Amygdala (tissue), 56 donors: ENCODE data around the gene FOXP4.

Experiments used
- DNase-seq, 56 donors: peaks; one replicate each; lab custom pipeline; 2025; lab: John Stamatoyannopoulos, UW

Gene FOXP4

GRCh38 chr6:41579088-41579610 is 33.0 kb downstream of the FOXP4 start:
- no peak for DNase-seq

- no peak for DNase-seq
Measured at GRCh38 chr6:41580690-41581089, 34.5 kb downstream of the FOXP4 start.

GRCh38 chr6:41581381-41581991 is 35.3 kb downstream of the FOXP4 start:
- DNase-seq, result peak in 3 of 56 donors; percentile 7 to 60 (median 8)

GRCh38 chr6:41582540-41582939 is 36.4 kb downstream of the FOXP4 start:
- no peak for DNase-seq

- DNase-seq, result no peak
Measured at GRCh38 chr6:41583565-41583964, 37.4 kb downstream of the FOXP4 start.

- DNase-seq, result no peak
Measured at GRCh38 chr6:41584205-41584604, 38.0 kb downstream of the FOXP4 start.

- DNase-seq, result peak in 1 of 56 donors; percentile 33
Measured at GRCh38 chr6:41584668-41585205, 38.6 kb downstream of the FOXP4 start.

GRCh38 chr6:41585605-41586004 is 39.4 kb downstream of the FOXP4 start:
- no peak for DNase-seq

GRCh38 chr6:41586252-41587007 is 40.2 kb downstream of the FOXP4 start:
- DNase-seq, result peak in 40 of 56 donors; percentile 10 to 77 (median 44)

GRCh38 chr6:41587131-41587879 is 41.1 kb downstream of the FOXP4 start:
- DNase-seq, result peak in 2 of 56 donors; percentile 49 to 61

GRCh38 chr6:41588111-41588510 is 41.9 kb downstream of the FOXP4 start:
- DNase-seq, result peak in 8 of 56 donors; percentile 13 to 42 (median 26)

GRCh38 chr6:41589223-41589622 is 43.0 kb downstream of the FOXP4 start:
- peak in 10 of 56 donors; percentile 9 to 31 (median 21) for DNase-seq

- DNase-seq, result no peak
Measured at GRCh38 chr6:41589636-41590622, 43.7 kb downstream of the FOXP4 start.

- DNase-seq, result no peak
Measured at GRCh38 chr6:41591122-41591521, 44.9 kb downstream of the FOXP4 start.

GRCh38 chr6:41591859-41592502 is 45.8 kb downstream of the FOXP4 start:
- DNase-seq, result peak in 50 of 56 donors; percentile 16 to 83 (median 60)

GRCh38 chr6:41593406-41593805 is 47.2 kb downstream of the FOXP4 start:
- DNase-seq, result no peak

- DNase-seq, result no peak
Measured at GRCh38 chr6:41593839-41594238, 47.7 kb downstream of the FOXP4 start.

GRCh38 chr6:41594326-41594725 is 48.1 kb downstream of the FOXP4 start:
- no peak for DNase-seq

GRCh38 chr6:41594766-41595165 is 48.6 kb downstream of the FOXP4 start:
- DNase-seq, result no peak
